Astrocyte of the spinal cord (primary cell): ENCODE results near the gene RARS2.
"Not testable (repeated sequence)": the region's sequence is repeated elsewhere in the genome, so short reads cannot be mapped to it uniquely, and the experiment has no call there.

Source experiments
- DNase-seq: peaks from one replicate; pipeline ENCODE4 v3.0.0; 2011; ENCODE audit warnings: low read depth, low spot score
- H3K4me3 ChIP-seq: 2 replicates; pipeline ENCODE4 v1.5.1; 2011; ENCODE audit warnings: low read depth, mild to moderate bottlenecking, low read length, moderate library complexity
- CTCF ChIP-seq: IDR thresholded peaks from 2 replicates; pipeline ENCODE4 v1.5.1; 2012; ENCODE audit warnings: low read depth, mild to moderate bottlenecking, low read length, inconsistent platforms
- in situ Hi-C: cut with HindIII; loops from 2 replicates; pipeline ENCODE4 v1.10.0; 2017; ENCODE audit warnings: low sequenced_read_pairs

RARS2 gene

GRCh38 chr6:87501809-87502572 is 87.8 kb downstream of the RARS2 start:
- H3K4me3 ChIP-seq = no peak overlapping the region
- in situ Hi-C loops = no loop called here
- DNase-seq = no peak
- no peak for TF ChIP-seq CTCF

- DNase-seq = no peak
Observed at GRCh38 chr6:87498048-87498447, 91.7 kb downstream of the RARS2 start.

GRCh38 chr6:87494761-87495422 is 94.9 kb downstream of the RARS2 start:
- no peak overlapping the region for H3K4me3 ChIP-seq
- in situ Hi-C loops = no loop called here
- TF ChIP-seq CTCF = no peak
- DNase-seq = no peak

More at GRCh38 chr6:87498048-87498447, 91.7 kb downstream of the RARS2 start:
- H3K4me3 ChIP-seq = no peak overlapping the region
- in situ Hi-C loops = no loop called here
- TF ChIP-seq CTCF = no peak

GRCh38 chr6:87489326-87489725 is 100.5 kb downstream of the RARS2 start:
- H3K4me3 ChIP-seq, in situ Hi-C loops, DNase-seq: not testable (repeated sequence)

GRCh38 chr6:87487555-87487954 is 102.2 kb downstream of the RARS2 start:
- in situ Hi-C loops = no loop called here
- no peak for TF ChIP-seq CTCF
- no peak for DNase-seq
- no peak overlapping the region for H3K4me3 ChIP-seq

GRCh38 chr6:87484491-87484890 is 105.3 kb downstream of the RARS2 start:
- no peak overlapping the region for H3K4me3 ChIP-seq
- TF ChIP-seq CTCF = no peak
- no peak for DNase-seq
- in situ Hi-C loops = no loop called here

GRCh38 chr6:87483929-87484328 is 105.9 kb downstream of the RARS2 start:
- no peak for TF ChIP-seq CTCF
- in situ Hi-C loops = no loop called here
- peak; percentile 63 for DNase-seq
- no peak overlapping the region for H3K4me3 ChIP-seq
